ENCODE data around the gene ARHGAP15.

Gene ARHGAP15

GRCh38 chr2:143705108-143705707, 576.0 kb downstream of the ARHGAP15 start:
- TF ChIP-seq CTCF (IDR thresholded peaks at IDR 0.05; ENCODE audit: low read depth, low read length) = no peak
- no peak overlapping the region for H3K4me3 ChIP-seq (replicated peaks in 1 of 2; ENCODE audit: low read depth in 2 of 2, low read length in 2 of 2)
- DNase-seq (ENCODE audit: low read depth in 2 of 2) = peak; percentile 30 to 61

- H3K4me3 ChIP-seq (replicated peaks in 1 of 2; ENCODE audit: low read depth in 2 of 2, low read length in 2 of 2) = no peak overlapping the region
- no peak for TF ChIP-seq CTCF (IDR thresholded peaks at IDR 0.05; ENCODE audit: low read depth, low read length)
- peak in 1 of 2 donors; percentile 4 for DNase-seq (ENCODE audit: low read depth in 2 of 2)
Measured at GRCh38 chr2:143706354-143706753, 577.1 kb downstream of the ARHGAP15 start.

- DNase-seq (ENCODE audit: low read depth in 2 of 2) = no peak
- H3K4me3 ChIP-seq (replicated peaks in 1 of 2; ENCODE audit: low read depth in 2 of 2, low read length in 2 of 2) = no peak overlapping the region
- no peak for TF ChIP-seq CTCF (IDR thresholded peaks at IDR 0.05; ENCODE audit: low read depth, low read length)
Measured at GRCh38 chr2:143708682-143709081, 579.5 kb downstream of the ARHGAP15 start.

- TF ChIP-seq CTCF (IDR thresholded peaks at IDR 0.05; ENCODE audit: low read depth, low read length) = no peak
- DNase-seq (ENCODE audit: low read depth in 2 of 2) = no peak
- no peak overlapping the region for H3K4me3 ChIP-seq (replicated peaks in 1 of 2; ENCODE audit: low read depth in 2 of 2, low read length in 2 of 2)
Measured at GRCh38 chr2:143710196-143710595, 581.0 kb downstream of the ARHGAP15 start.

GRCh38 chr2:143710879-143711278, 581.7 kb downstream of the ARHGAP15 start:
- no peak overlapping the region for H3K4me3 ChIP-seq (replicated peaks in 1 of 2; ENCODE audit: low read depth in 2 of 2, low read length in 2 of 2)
- TF ChIP-seq CTCF (IDR thresholded peaks at IDR 0.05; ENCODE audit: low read depth, low read length) = no peak
- no peak for DNase-seq (ENCODE audit: low read depth in 2 of 2)

- no peak overlapping the region for H3K4me3 ChIP-seq (replicated peaks in 1 of 2; ENCODE audit: low read depth in 2 of 2, low read length in 2 of 2)
- TF ChIP-seq CTCF (IDR thresholded peaks at IDR 0.05; ENCODE audit: low read depth, low read length) = no peak
- DNase-seq (ENCODE audit: low read depth in 2 of 2) = peak in 1 of 2 donors; percentile 20
Measured at GRCh38 chr2:143716522-143716921, 587.3 kb downstream of the ARHGAP15 start.

GRCh38 chr2:143717053-143717452, 587.8 kb downstream of the ARHGAP15 start:
- peak; percentile 6 to 31 for DNase-seq (ENCODE audit: low read depth in 2 of 2)
- no peak overlapping the region for H3K4me3 ChIP-seq (replicated peaks in 1 of 2; ENCODE audit: low read depth in 2 of 2, low read length in 2 of 2)
- TF ChIP-seq CTCF (IDR thresholded peaks at IDR 0.05; ENCODE audit: low read depth, low read length) = no peak

All from cardiac fibroblast (primary cell).